ENCODE data around the gene PHKB.
"Not testable (repeated sequence)": the region's sequence is repeated elsewhere in the genome, so short reads cannot be mapped to it uniquely, and the experiment has no call there.

PHKB gene

DNA sequence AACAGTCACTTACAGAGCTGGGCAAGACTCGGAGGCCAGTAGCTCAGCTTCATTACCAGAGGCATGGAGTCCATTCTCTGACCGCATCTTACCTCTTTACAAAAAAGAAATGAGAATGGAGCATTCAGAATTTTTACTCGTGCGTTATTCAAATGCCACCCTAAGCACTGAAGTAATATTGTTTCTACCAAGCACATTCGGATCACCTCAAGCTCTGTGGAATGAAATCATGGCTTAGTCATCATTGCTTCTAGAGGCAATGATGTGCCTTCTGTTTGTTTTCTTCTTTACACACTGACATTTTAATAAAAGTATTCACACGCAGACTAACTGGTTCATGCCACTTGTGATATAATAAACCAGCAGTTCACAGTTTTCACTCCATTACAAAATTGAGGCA is 206.8 kb downstream of the PHKB start:
- in situ Hi-C loops (cut with HindIII; ENCODE audit: low sequenced_read_pairs), result no loop called here

DNA sequence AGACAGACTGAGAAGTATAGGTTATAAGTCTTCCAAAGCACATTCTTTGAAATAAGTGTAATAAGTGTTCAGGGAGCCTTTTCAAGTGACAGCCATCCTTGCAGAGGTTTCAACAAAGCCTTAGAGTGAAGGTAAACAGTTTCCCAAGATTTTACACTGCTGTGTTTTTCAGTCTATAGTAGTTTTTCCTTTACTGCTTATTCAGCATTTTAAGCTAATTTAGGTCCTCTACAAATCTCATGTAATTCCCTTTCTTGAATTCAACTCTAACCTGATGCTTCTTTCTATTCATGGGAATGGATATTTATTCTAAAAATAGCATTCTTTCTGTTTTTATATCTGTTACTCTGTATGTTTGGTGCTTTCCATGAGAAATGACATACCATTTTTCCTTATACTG is 211.3 kb downstream of the PHKB start:
- in situ Hi-C loops (cut with HindIII; ENCODE audit: low sequenced_read_pairs), result no loop called here

DNA sequence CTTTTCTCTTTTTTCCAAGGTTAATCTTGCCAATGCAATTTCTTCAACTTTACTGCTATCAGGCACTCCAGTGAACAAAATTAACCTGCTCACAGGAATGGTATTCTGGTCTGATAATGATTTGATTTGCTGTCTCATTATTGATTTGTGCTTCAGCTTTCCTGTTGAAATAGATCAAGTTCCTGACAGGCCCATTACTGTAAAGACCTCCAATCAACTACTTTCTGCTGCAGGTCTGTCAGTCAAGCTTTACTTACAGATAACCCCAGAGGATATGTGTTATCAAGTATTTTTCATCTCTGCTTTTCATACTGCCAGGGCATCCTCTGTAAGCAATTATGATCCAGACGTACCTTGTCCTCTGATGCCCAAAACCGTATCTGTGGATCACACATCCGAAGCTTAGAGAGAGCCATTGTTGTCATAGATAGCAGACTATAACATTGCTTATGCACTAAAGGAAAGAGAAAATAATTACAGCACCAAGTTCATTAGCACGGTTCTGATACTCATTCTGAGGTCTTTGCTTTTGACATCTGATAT is 215.6 kb downstream of the PHKB start:
- in situ Hi-C loops (cut with HindIII; ENCODE audit: low sequenced_read_pairs), result no loop called here

DNA sequence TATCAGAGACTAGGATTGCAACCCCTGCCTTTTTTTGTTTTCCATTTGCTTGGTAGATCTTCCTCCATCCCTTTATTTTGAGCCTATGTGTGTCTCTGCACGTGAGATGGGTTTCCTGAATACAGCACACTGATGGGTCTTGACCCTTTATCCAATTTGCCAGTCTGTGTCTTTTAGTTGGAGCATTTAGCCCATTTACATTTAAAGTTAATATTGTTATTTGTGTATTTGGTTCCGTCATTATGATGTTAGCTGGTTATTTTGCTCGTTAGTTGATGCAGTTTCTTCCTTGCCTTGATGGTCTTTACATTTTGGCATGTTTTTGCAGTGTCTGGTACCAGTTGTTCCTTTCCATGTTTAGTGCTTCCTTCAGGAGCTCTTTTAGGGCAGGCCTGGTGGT is 220.4 kb downstream of the PHKB start:
- in situ Hi-C loops (cut with HindIII; ENCODE audit: low sequenced_read_pairs), result not testable (repeated sequence)

DNA sequence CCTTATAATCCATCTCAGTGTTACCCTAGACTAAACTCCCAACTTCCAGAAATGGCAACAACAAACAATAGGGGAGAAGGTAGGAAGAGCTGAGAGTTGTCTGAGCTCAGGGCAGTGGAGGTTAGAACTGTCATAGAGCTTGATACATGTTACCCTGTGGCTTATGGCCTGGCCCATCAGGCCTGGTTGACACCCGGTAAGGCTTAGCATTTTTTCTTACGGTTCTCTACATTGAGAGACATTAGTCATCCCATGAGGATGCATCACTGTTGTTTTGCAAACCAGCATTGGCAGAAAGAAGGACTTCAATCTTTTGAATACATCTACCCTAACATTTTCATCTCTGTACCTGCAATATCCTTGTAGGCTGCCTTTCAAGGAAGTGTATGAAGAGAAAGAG is 226.6 kb downstream of the PHKB start:
- in situ Hi-C loops (cut with HindIII; ENCODE audit: low sequenced_read_pairs), result no loop called here

DNA sequence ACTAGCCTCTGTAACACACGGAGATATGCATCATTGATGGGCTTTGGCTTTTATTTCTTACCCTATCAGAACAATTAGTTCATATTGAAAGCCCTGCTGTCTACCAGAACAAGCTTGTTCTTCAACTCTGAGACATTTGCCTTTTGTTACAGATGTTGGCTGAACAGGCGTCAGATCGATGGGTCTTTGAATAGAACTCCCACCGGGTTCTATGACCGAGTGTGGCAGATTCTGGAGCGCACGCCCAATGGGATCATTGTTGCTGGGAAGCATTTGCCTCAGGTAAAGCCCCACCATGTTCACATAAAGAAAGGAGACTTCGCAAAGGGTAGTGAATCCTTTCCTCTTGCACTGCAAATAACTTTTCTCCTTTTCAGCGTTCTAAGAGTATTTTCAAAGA is 232.1 kb downstream of the PHKB start:
- in situ Hi-C loops (cut with HindIII; ENCODE audit: low sequenced_read_pairs), result no loop called here

DNA sequence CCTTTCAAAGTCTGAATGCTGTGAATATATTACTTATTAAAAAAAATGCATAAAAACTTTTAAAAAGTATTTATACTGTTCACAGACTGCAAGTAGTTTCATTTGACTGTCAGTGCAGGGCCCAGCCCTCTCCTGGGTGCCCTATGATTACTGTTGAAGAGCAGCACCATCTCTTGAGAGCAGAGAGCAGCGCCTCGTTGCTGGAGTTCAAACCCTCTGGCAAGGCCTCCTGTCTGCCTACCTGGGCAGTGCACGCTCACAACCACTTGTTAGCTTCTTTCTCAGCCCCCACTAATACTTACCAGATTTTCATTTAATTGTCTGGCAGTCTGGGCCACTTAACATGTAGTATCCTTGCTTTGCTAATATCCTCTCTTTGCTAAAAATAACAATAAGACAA is 233.4 kb downstream of the PHKB start:
- in situ Hi-C loops (cut with HindIII; ENCODE audit: low sequenced_read_pairs), result no loop called here

DNA sequence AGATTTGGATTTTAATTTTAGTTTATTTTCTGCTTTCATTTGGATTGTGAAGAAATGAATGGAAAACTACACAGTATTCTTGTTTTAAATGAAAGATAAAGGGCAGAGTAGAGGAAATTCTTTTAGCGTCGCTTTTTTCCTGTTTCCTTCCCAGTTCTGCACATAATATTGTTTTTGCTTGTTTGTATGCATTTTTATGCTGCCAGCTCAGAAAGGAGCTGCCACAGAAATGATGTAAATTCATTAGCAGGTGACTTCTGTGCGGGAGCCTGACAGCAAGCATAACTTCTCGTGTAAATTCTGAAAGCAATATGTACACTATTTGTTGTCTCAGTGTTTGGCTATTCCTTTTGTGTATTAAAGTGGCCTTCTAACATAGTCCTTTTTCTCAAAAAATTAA is 234.6 kb downstream of the PHKB start:
- in situ Hi-C loops (cut with HindIII; ENCODE audit: low sequenced_read_pairs), result no loop called here

DNA sequence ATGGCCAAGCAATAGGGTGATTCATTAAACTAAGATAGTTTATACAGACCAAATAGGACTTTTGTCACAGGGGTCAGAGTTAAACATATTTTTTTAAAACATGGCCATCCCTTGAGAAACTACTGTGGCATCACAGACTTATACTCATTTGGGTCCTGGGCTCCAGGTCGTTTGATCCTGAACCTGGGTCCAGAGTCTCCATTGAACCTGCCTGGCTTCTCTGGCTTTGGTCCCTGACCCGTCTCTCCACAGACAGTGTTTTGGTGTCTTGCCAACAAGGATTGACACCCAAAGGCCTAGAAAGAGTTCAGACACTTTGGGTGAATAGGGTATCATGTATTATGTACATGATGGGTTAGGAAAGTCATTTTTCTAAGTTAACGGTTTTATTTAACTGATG is 236.7 kb downstream of the PHKB start:
- in situ Hi-C loops (cut with HindIII; ENCODE audit: low sequenced_read_pairs), result no loop called here

DNA sequence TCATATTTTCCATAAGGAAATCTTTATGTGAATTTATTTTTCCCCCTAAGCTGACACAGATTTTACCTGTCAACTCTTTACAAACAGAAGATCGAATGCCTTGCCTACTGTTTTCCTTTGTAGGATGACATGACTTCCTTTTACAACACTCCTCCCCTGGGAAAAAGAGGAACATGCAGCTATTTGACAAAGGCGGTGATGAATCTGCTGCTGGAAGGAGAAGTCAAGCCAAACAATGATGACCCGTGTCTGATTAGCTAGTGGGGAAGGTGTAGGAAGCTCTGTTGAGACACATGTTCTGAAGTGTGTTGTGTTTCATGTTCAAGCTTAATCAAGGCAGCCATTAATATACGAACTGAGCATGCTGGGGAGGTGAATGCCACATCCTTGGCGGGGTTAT is 238.0 kb downstream of the PHKB start:
- in situ Hi-C loops (cut with HindIII; ENCODE audit: low sequenced_read_pairs), result no loop called here

DNA sequence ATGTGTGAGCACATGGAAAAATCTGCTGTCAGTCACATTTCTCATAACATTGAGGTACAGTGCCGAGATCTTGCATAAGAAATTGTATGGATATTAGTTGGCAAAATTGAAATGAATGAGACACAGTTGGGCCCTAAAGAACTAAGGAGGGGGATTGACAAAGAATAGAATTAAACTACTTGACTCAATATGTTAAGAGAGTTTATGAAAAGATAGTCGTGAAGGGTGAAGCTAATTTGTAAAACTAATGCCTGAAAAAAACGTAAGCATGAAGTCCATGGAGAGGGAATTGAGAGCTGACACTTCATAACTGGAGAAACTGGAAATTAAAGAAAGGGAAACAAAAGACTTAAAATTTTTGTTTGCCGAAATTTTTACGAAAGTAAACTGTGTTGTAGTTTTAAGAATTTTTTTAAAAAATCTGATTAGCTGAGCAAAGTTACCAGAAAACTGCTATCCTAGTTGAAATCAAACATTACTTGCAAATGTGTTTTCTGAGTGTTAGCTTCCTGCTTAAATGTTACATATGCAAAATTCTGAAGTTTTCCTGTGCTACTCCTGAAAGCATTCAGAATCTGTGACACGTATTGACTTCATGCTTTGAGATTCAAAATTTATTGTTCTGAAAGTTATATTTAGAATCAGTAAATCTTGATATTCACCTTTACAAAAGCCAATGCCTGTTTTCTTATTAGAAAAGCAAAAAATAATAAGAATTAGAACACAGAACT is 239.9 kb downstream of the PHKB start:
- in situ Hi-C loops (cut with HindIII; ENCODE audit: low sequenced_read_pairs), result no loop called here

DNA sequence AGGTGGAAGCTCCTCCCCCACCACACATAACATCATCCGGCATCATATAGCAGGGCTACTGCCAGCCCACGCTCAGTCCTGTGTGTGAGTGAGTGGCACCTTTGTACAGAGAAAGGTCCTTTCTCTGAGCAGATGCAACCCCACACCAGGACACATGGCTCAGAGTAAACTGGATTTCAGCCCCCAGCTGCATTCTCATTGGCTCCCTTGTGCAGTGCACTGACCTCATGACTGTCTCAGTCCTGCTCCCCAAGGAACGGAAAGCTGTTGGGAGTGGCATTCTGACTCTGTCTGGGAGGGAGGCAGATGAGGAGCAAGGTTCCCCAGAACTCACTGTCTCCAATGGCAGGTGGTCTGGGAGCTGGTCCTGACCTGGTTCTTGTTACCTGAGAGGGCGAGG is 244.1 kb downstream of the PHKB start:
- in situ Hi-C loops (cut with HindIII; ENCODE audit: low sequenced_read_pairs), result no loop called here

DNA sequence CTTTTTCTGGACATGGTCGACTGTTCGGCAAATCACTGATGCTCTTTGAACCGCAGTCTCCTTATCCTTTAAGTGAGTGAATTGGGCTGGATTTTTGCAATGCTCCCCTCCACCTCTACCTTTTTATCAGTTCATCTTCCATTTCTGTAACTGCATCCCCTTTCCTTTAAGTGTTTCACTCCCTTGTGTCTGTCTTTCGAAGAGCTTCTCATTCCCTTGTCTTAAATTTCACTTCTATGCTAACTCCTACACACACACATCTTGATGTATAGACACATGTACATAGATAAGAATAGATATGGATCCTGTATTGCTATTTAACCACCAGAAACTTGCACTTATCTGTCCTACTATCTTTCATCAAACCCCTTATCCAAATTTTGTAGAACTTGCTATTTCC is 250.7 kb downstream of the PHKB start:
- in situ Hi-C loops (cut with HindIII; ENCODE audit: low sequenced_read_pairs), result no loop called here

DNA sequence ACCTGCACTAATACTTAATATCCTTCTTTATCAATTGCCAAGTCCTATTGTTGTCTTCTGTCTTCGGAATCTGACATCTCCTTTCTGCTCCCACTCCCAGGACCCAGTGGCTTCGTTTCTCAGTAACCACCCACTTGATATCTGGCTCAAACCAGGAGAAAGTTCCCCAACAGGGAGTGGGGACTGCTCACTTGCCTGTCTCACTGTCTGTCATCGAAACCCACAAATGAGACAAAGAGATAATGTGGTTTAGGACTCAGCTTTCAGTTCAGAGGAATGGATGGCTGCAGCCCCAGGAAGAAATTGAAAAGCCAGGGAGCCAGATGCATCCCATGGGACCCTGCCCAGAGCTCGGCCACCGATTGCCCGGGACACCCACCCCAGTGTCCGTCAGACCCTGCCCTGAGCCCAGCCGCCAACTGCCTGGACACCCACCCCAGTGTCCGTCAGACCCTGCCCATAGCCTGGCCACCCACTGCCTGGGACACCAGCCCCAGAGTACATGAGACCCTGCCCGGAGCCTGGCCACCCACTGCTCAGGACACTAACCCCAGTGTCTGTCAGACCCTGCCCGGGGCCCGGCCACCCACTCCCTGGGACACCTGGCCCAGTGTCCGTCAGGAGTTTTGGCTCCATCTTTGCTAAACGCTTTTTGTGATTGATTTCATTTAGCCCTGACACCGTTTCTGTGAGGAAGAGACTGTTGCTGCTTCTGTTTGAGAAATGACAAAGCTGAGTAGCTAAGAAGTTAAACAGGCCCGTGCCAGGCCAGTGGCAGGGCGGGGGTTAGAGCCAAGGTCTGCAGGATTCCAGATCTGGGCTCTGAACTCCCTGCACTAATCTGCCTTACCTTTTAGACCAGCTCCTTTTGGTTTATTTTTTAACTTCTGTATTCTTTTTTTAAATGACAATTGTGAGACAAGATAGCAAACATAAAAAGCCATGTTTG is 251.4 kb downstream of the PHKB start:
- in situ Hi-C loops (cut with HindIII; ENCODE audit: low sequenced_read_pairs), result no loop called here

DNA sequence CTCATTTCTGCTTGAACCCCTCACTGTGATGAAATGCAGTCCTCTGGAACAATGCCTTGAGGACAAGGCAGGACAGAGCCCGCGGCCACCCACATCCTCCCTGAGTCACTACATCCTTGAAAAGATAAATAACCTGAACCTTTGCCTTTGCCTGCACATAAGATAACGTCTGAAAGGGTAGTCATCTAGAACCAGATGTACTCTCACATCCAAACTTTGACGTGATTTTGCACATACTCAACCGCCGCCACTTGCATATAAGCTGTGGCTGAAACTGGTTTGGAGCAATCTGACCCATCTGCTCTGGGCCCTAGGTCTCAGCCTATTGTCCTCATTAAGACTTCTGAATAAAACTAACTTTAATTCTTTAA is 252.1 kb downstream of the PHKB start:
- in situ Hi-C loops (cut with HindIII; ENCODE audit: low sequenced_read_pairs), result no loop called here

DNA sequence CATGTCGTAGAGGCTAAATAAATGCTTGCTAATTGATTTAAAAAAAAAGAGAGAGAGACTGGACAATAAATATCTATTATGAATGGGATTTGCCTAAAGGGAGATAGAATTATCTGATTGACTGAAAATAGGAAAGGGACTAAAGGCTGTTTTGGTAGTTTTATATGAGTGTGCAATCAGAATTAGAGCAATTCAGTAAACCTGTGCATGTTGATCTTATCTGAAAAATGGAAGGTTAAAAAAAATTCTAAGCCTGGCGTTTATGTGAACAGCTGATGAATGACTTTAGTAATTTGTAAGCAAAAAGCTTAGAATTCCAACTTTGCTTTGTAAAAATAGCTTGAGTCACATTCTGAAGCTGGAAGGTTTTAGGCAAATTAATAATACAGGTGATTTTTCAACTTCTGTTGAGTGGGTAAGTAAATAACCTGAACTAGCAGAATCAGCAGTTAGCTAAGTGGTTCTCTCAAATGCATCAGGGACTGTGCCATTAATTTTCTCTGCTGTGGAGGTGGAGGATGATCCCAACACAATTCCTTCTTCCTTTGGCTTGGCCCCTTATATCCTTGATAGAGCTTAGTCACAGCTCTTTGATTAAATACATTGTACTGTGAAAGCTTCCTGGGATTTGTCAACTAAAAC is 254.4 kb downstream of the PHKB start:
- in situ Hi-C loops (cut with HindIII; ENCODE audit: low sequenced_read_pairs), result no loop called here

DNA sequence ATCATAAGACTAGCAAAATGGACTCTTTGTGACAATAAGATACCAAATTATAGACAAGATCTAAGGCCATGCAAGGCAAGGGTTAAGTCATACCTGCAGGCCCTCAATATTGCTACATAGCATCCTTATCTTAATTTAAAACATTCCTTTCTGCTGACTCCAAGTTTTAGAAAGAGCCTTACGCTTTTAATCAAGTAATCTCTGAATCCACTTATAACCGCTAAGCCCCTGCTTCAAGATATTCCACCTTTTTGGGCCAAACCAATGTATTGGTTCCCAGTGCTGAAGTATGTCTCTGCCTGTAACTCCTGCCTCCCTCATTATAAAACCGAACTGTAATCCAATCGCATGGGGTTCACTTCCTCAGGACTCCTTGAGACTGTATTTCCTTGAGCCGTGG is 255.4 kb downstream of the PHKB start:
- in situ Hi-C loops (cut with HindIII; ENCODE audit: low sequenced_read_pairs), result no loop called here

DNA sequence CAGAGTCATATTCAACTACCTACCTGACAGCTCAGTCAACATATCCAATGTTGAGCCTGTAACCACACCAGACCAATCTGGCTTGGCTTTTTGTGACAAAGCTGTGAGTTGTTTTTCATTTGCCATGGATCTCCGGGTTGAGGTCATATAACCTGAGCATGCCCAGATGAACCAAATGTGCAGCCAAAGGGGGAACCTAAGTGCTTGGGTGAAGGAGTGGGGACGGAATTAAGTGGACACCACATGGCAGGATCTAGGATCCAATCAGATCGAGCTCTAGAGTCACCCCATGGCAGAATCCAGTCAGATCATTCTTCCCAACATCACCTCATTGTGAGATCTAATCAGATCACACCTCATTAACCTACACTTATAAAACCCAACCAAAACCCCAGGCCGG is 258.6 kb downstream of the PHKB start:
- in situ Hi-C loops (cut with HindIII; ENCODE audit: low sequenced_read_pairs), result no loop called here

DNA sequence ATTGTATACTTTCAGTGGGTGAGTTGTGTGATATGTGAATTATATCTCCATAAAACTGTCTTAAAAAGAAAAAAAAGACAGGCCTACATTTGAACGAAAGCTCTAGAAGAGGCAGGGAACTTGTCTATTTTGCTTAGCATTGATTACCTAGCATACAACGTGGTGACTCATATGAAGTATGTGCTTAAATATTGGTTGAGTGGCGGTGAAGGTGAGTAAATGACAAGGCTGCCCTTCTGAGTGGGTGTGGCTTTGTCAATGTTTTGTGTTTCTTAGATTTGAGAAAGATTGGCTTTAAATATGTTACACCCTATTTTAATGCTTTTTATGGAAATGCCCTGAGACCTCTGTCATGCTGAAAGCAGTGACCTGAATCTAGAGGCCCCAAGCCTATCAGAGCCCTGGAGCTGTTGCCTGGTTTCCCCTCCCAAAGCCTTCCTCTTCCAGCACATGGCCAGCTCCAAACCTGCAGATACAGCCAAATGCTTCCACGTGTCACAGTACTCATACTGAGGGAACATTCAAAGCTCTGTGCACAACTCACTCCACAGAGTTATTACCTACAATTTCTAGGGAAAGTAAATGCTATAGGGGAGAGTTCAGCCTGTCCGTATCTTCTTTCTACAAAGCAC is 260.0 kb downstream of the PHKB start:
- in situ Hi-C loops (cut with HindIII; ENCODE audit: low sequenced_read_pairs), result no loop called here

DNA sequence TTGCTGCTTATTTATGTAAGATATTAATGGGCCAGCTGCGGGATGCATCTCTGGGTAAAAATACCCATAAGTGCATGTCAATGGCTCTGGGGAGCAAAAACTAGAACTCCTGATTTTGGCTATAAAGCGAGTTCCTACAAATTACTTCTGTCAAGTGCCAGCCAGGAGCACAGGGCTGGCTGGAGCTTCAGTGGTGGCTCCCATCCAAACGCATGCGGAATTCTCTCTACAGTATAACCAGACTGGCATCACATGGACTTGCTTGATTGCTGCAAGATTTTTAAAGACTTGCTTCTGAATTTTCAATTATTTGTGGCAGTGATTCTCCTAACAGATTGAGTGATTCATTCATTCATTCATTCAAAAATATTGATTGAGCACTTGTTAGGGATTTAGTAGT is 260.9 kb downstream of the PHKB start:
- in situ Hi-C loops (cut with HindIII; ENCODE audit: low sequenced_read_pairs), result no loop called here

DNA sequence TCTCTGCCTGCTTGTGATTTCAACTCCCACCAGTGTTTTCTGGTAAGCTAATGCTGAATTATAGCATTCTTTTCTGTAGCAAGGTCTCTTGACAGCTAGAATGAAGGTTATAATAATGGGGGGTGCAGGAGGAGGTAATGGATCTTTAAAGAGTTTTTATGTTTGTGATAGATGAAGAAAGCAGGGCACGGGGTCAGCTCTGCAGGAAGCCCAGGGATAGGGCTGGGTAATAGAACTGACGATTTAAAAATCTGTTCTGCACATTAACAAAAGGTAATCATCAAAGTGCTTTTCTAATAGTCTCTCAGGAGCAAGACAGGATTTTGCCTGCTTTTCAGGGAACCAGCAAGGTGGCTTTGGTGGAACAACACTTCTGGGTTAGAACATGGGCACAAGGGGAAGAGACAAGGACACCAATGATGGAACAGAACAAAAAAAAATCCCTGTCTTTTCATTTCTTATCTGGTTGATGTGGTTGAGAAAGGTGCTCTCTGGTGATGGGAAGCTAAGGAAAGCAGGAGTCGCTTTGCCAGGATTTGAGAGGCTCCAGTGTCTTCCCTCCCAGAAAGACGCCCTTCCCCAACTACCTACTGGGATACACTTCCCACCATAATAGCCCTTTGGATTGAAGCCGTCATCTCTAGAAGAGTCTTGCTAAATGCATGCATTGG is 263.1 kb downstream of the PHKB start:
- in situ Hi-C loops (cut with HindIII; ENCODE audit: low sequenced_read_pairs), result no loop called here

Measured in DLD1 (cell line).